ENCODE measurements around the gene SUGT1.
"Not testable (repeated sequence)": the region's sequence is repeated elsewhere in the genome, so short reads cannot be mapped to it uniquely, and the experiment has no call there.

The SUGT1 gene

GRCh38 chr13:52615812-52616211 lies 36.8 kb upstream of the SUGT1 start:
- in situ Hi-C loops (cut with MboI; ENCODE audit: low sequenced_read_pairs, unreplicated experiment) = loop anchor here (25.0 kb wide), 1 partner anchor 196 kb away; no protein-coding TSS in a partner anchor
- no peak for TF ChIP-seq CTCF (IDR thresholded peaks at IDR 0.05; ENCODE audit: borderline replicate concordance, control extremely low read depth, extremely low read depth, insufficient read depth, missing control alignments)
- DNase-seq (ENCODE audit: low spot score) = peak; percentile 30

DNA sequence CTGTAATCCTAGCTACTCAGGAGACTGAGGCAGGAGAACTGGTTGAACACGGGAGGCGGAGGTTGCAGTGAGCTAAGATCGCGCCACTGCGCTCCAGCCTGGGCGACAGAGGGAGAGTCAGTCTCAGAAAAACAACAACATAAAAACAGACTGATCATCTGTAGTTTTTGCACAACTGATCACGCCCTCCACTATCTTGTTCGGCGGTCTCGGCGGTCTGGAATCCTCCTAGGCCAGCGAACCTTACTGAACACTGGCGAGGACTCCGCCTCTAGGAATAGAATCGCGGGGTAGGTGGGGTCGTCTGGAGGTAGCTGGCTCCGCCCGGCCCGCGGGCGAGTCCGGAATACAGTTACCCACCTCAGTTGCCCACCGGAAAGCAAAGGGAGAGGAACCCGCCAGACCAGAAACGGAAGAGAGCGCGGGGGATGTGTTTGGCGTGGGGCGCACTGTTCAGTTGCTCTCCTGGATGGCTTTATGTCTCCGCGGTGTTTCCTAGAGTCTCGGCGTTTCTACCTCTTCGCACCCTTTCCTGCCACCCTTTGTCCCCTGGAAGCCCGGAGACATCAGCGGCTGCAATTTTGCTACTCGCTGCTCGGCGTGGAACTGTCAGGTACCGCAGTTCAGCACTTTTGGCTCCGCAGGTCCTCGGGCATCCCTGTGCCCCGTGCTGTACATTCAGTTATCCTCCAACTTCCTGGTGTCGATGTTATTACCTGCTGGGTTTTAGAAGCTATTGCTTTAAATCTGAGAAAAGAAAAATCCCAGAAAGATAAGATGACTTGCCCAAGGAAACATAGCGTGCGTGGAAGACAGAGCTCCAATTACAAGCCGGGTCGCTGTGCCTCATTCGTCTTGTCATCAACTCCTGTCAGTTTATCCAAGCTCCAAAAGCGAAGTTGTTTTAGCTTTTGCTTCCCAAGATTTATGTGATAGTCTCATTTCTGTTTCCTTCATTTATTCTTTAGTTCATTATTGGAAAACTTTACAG lies 35.3 kb upstream of the SUGT1 start:
- in situ Hi-C loops (cut with MboI; ENCODE audit: low sequenced_read_pairs, unreplicated experiment) = loop anchor here (25.0 kb wide), 1 partner anchor 195 kb away; no protein-coding TSS in a partner anchor
- DNase-seq (ENCODE audit: low spot score) = peak; percentile 87
- TF ChIP-seq CTCF (IDR thresholded peaks at IDR 0.05; ENCODE audit: borderline replicate concordance, control extremely low read depth, extremely low read depth, insufficient read depth, missing control alignments) = no peak

- DNase-seq (ENCODE audit: low spot score); in situ Hi-C loops (cut with MboI; ENCODE audit: low sequenced_read_pairs, unreplicated experiment): not testable (repeated sequence)
Observed at GRCh38 chr13:52631083-52631690, 21.4 kb upstream of the SUGT1 start.

GRCh38 chr13:52638666-52639328 lies 13.8 kb upstream of the SUGT1 start:
- in situ Hi-C loops (cut with MboI; ENCODE audit: low sequenced_read_pairs, unreplicated experiment) = no loop called here
- no peak for DNase-seq (ENCODE audit: low spot score)
- no peak for TF ChIP-seq CTCF (IDR thresholded peaks at IDR 0.05; ENCODE audit: borderline replicate concordance, control extremely low read depth, extremely low read depth, insufficient read depth, missing control alignments)

DNA sequence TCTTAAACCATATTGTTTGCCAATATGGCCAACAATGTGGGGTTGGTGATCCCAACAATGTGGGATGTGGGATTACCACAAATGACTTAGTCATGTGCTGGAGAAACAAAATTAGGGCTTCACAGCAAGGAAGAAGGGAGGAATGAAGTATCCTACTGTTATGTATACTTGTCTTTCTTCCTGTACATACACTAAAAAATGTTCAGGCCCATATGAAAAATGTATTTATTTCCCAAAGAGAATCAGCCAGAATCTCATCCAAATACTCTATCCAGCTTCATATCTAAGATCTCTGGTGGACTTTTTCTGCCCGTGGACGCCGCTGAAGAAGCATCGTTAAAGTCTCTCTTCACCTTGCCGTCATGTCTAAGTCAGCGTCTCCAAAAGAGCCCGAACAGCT lies 10.5 kb upstream of the SUGT1 start, which contains the start of gene HNRNPA1L2:
TSS of gene HNRNPA1L2 (plus strand) at position 301 of the 400 bp plus-strand sequence. CDS start at position 363, 62 bp downstream.
- DNase-seq (ENCODE audit: low spot score) = no peak
- TF ChIP-seq CTCF (IDR thresholded peaks at IDR 0.05; ENCODE audit: borderline replicate concordance, control extremely low read depth, extremely low read depth, insufficient read depth, missing control alignments) = no peak
- in situ Hi-C loops (cut with MboI; ENCODE audit: low sequenced_read_pairs, unreplicated experiment) = no loop called here

DNA sequence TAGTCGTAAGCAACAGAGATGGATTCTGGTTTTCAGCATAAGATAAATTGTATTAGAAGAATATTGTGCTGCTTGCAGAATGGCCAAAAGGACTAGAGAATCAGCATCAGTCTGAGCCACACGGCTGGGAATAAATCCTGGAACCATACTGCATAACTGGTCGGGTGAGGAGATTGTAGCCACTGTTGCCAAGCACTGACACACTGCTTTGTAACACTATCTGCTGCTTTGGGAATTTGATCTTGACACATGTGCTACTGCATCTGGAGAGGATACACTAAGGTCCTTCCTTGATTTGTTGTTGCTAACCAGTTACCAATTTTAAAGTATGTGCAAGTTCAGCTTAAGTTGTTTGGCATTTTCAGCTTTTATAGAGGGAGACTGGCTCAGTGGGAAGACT lies 8.5 kb upstream of the SUGT1 start:
- no peak for DNase-seq (ENCODE audit: low spot score)
- TF ChIP-seq CTCF (IDR thresholded peaks at IDR 0.05; ENCODE audit: borderline replicate concordance, control extremely low read depth, extremely low read depth, insufficient read depth, missing control alignments) = no peak
- in situ Hi-C loops (cut with MboI; ENCODE audit: low sequenced_read_pairs, unreplicated experiment) = no loop called here

Measured in GM13976 (cell line).